ENCODE data around the gene PAK4.

The PAK4 gene

DNA sequence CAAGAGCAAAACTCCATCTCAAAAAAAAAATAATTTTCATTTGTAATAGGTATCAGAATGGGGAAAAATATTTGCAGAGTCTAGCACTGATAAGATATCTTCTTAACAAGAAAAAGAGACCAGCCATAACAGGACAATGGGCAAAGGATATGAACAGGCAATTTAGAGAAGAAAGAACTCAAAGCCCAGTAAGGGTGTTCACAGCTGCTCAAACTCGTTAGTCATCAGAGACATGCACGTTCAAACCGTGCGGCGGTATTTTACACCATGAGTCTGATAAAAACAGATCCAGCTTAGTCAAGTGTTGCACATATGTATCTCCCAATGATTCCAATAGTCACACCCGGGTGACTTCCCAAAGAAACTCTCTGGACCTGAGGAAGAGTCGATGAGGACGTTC lies 57.5 kb downstream of the PAK4 start:
- no peak overlapping the region for H3K27ac ChIP-seq (ENCODE audit: low read length)
- H3K4me3 ChIP-seq (ENCODE audit: low read length), result no peak overlapping the region
- H3K9ac ChIP-seq (ENCODE audit: low read length), result no peak overlapping the region
- no peaks in the 10 kb centered on the region for H3K27me3 ChIP-seq (ENCODE audit: control insufficient read depth, insufficient read depth, low read length)
- H3K4me1 ChIP-seq (ENCODE audit: control insufficient read depth, low read depth, low read length), result no peaks in the 10 kb centered on the region
- peaks cover 12% of the 10 kb centered on the region for H3K36me3 ChIP-seq (ENCODE audit: control insufficient read depth, low read depth, low read length)
- no peaks in the 10 kb centered on the region for H3K9me3 ChIP-seq (ENCODE audit: control insufficient read depth, low read depth, low read length)

DNA sequence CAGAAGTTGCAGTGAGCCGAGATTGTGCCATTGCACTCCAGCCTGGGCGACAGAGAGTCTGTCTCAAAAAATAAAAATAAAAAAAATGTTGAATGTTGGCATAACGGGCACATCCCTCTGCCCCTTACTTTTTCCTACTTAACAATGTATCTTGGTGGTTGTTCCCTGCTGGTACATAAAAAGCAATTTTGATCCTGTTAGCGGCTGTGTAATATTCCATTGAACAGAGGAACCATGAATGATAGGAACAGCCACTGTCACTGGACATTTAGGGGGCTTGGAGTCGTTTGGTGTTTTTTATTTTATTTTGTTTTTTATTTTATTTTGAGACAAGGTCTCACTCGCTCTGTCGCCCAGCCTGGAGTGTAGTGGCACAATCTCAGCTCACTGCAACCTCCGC lies 60.8 kb downstream of the PAK4 start:
- Histone ChIP-seq H3K9ac (ENCODE audit: low read length) (no peak overlapping the region), H3K4me3 (ENCODE audit: low read length) (no peak overlapping the region), H3K36me3 (ENCODE audit: control insufficient read depth, low read depth, low read length) (no peaks in the 10 kb centered on the region), H3K27me3 (ENCODE audit: control insufficient read depth, insufficient read depth, low read length) (no peaks in the 10 kb centered on the region), H3K27ac (ENCODE audit: low read length) (no peak overlapping the region), H3K9me3 (ENCODE audit: control insufficient read depth, low read depth, low read length) (no peaks in the 10 kb centered on the region), H3K4me1 (ENCODE audit: control insufficient read depth, low read depth, low read length) (no peaks in the 10 kb centered on the region)

DNA sequence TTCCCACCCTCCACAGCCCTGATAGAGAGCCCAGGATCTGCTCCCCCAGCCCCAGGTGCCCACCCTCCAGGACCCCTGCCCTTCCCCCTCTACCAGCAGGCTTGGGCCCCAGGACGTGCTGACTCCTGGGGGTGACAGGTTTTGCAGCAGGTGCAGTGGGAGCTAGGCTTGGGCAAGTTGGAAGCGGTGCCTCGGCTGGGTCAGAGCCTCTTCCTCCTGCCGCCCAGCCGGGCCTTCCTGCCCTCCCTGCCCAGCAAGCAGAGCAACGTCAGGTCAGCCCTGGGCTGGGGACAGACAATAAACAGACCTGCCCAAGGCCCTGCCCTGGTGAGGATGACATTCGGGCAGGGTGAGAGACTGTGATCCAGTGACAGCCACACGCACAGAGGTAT lies 62.0 kb downstream of the PAK4 start:
- Histone ChIP-seq H3K27ac (ENCODE audit: low read length) (no peak overlapping the region), H3K36me3 (ENCODE audit: control insufficient read depth, low read depth, low read length) (no peaks in the 10 kb centered on the region), H3K4me3 (ENCODE audit: low read length) (no peak overlapping the region)

DNA sequence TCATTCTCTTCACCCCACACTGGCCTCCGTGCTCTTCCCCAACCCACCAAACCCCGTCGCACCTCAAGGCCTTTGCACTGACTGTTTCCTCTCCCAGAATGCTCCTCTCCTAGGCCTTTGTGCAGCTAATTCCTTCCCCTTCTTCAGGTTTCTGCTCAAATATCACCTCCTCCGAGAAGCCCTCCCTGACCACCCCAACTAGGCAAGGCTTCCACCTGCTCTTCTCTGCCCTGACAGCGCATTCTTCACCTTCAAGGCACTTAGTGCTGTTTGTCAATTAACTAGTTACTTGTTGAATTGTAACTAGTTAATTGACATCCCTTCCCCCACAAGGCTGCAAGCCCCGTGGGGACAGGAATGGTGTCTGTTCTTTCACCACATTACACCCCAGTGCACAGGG lies 63.4 kb downstream of the PAK4 start:
- H3K4me3 ChIP-seq (ENCODE audit: low read length), result no peak overlapping the region
- H3K27me3 ChIP-seq (ENCODE audit: control insufficient read depth, insufficient read depth, low read length), result no peaks in the 10 kb centered on the region
- no peaks in the 10 kb centered on the region for H3K9me3 ChIP-seq (ENCODE audit: control insufficient read depth, low read depth, low read length)
- no peak overlapping the region for H3K9ac ChIP-seq (ENCODE audit: low read length)
- no peaks in the 10 kb centered on the region for H3K36me3 ChIP-seq (ENCODE audit: control insufficient read depth, low read depth, low read length)
- no peaks in the 10 kb centered on the region for H3K4me1 ChIP-seq (ENCODE audit: control insufficient read depth, low read depth, low read length)
- no peak overlapping the region for H3K27ac ChIP-seq (ENCODE audit: low read length)

More for the DNA sequence above, 62.0 kb downstream of the PAK4 start:
- Histone ChIP-seq H3K9me3 (ENCODE audit: control insufficient read depth, low read depth, low read length) (no peaks in the 10 kb centered on the region), H3K4me1 (ENCODE audit: control insufficient read depth, low read depth, low read length) (no peaks in the 10 kb centered on the region), H3K9ac (ENCODE audit: low read length) (no peak overlapping the region), H3K27me3 (ENCODE audit: control insufficient read depth, insufficient read depth, low read length) (no peaks in the 10 kb centered on the region)

DNA sequence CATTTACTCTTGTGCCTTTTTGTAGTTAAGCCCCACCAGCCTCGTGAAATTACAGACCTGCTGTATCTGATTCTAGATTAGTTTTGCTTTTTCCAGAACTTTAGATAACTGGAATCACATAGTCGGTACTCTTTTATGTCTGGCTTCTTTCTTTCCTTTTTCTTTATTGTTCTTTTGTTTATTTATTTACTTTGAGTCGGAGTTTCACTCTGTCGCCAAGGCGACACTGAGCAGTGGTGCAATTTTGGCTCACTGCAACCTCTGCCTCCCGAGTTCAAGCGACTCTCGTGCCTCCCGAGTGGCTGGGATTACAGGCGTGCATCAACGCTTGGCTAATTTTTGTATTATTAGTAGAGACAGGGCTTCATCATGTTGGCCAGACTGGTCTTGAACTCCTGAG lies 65.2 kb downstream of the PAK4 start:
- H3K36me3 ChIP-seq (ENCODE audit: control insufficient read depth, low read depth, low read length), result no peaks in the 10 kb centered on the region
- H3K9ac ChIP-seq (ENCODE audit: low read length), result no peak overlapping the region
- H3K4me1 ChIP-seq (ENCODE audit: control insufficient read depth, low read depth, low read length), result no peaks in the 10 kb centered on the region
- no peak overlapping the region for H3K27ac ChIP-seq (ENCODE audit: low read length)
- no peak overlapping the region for H3K4me3 ChIP-seq (ENCODE audit: low read length)
- no peaks in the 10 kb centered on the region for H3K9me3 ChIP-seq (ENCODE audit: control insufficient read depth, low read depth, low read length)
- peaks cover 8% of the 10 kb centered on the region for H3K27me3 ChIP-seq (ENCODE audit: control insufficient read depth, insufficient read depth, low read length)

DNA sequence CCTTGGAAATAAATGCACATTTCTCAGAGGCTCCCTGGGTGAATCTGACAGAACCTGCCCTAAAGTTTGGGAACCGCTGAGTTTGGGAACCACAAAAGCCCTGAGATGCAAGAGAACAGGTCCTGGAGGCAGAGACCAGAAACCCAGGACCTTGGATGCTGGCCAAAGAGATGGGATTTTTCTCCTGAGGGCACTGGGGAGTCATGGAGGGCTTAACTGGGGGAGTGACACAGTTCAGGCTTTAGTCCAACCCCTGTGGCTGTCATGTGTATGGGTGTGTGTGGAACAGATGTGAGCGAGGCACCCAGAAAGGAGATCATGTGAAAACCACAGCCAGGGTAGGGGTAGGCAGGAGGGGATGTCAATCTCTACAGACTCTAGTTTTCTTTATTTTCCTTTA lies 67.3 kb downstream of the PAK4 start:
- Histone ChIP-seq H3K4me3 (ENCODE audit: low read length) (no peak overlapping the region), H3K36me3 (ENCODE audit: control insufficient read depth, low read depth, low read length) (no peaks in the 10 kb centered on the region), H3K9ac (ENCODE audit: low read length) (no peak overlapping the region), H3K4me1 (ENCODE audit: control insufficient read depth, low read depth, low read length) (no peaks in the 10 kb centered on the region), H3K27me3 (ENCODE audit: control insufficient read depth, insufficient read depth, low read length) (peaks cover 29% of the 10 kb centered on the region), H3K9me3 (ENCODE audit: control insufficient read depth, low read depth, low read length) (no peaks in the 10 kb centered on the region), H3K27ac (ENCODE audit: low read length) (no peak overlapping the region)

DNA sequence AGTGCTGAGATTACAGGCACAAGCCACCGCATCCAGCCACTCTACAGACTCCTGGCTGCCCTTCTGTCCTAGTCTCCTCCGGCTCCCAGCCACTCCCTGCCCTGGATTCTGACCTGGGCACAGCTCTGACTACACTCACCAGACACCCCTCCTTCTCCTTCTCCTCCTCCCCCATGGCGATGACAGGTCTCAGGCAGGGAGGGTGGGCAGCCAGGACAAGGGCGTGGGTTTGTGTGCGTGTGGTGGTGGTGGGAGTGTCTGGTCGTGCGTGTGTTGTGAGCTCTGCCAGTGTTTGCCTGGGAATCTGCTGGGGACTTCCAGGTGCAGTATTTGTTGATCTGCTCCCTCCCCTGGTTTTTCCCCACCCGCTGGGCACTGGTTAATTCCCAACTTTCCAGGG lies 68.2 kb downstream of the PAK4 start:
- no peaks in the 10 kb centered on the region for H3K9me3 ChIP-seq (ENCODE audit: control insufficient read depth, low read depth, low read length)
- H3K4me1 ChIP-seq (ENCODE audit: control insufficient read depth, low read depth, low read length), result no peaks in the 10 kb centered on the region
- H3K9ac ChIP-seq (ENCODE audit: low read length), result no peak overlapping the region
- no peaks in the 10 kb centered on the region for H3K36me3 ChIP-seq (ENCODE audit: control insufficient read depth, low read depth, low read length)
- no peak overlapping the region for H3K4me3 ChIP-seq (ENCODE audit: low read length)
- H3K27ac ChIP-seq (ENCODE audit: low read length), result no peak overlapping the region
- H3K27me3 ChIP-seq (ENCODE audit: control insufficient read depth, insufficient read depth, low read length), result peaks cover 38% of the 10 kb centered on the region

DNA sequence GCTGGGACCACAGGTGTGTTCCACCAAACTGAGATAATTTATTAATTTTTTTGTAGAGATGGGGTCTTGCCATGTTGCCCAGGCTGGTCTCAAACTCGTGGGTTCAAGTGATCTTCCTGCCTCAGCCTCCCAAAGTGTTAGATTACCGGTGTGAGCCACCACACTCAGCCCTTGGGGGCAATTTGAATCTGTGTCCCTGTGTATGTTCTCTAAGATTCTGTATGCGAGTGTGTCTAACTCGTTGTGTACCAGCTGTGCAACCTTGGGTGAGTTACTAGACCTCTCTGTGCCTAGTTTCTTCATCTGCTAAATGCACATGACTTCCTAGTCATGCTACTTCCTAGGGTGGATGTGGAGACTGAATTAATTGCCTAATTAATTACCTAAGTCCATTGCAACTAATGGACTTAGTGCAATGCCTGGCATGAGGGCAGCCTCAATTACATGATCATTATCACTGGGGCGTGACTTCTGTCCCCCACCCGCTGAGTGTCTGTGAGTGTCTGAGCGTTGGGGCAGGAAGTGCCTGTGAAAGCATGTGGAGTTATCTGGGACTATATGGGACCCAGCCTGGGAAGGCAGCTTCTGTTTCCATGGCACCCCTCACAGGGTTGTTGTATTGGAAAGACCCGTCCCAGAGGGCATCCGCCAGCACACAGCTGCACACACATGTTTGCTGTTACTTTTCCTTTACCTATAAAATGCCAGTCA lies 69.4 kb downstream of the PAK4 start:
- no peaks in the 10 kb centered on the region for H3K4me1 ChIP-seq (ENCODE audit: control insufficient read depth, low read depth, low read length)
- H3K27ac ChIP-seq (ENCODE audit: low read length), result no peak overlapping the region
- no peaks in the 10 kb centered on the region for H3K36me3 ChIP-seq (ENCODE audit: control insufficient read depth, low read depth, low read length)
- no peak overlapping the region for H3K9ac ChIP-seq (ENCODE audit: low read length)
- H3K27me3 ChIP-seq (ENCODE audit: control insufficient read depth, insufficient read depth, low read length), result peaks cover 41% of the 10 kb centered on the region
- no peaks in the 10 kb centered on the region for H3K9me3 ChIP-seq (ENCODE audit: control insufficient read depth, low read depth, low read length)
- H3K4me3 ChIP-seq (ENCODE audit: low read length), result no peak overlapping the region

DNA sequence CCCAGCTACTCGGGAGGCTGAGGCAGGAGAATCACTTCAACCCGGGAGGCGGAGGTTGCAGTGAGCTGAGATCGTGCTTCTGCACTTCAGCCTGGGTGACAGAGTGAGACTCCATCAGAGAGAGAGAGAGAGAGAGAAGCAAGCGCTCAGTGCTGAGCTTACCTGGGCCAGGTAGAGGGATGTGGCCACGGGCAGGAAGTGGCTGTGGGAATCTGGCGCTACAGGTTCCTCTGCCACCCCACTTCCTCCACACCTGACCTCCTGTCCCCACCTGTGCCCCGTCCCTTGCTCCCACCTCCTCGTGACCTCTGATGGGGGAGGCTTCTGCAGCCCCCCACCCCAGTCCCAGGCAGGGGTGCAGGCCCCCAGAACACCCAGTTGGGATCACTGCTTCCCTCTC lies 70.2 kb downstream of the PAK4 start:
- no peaks in the 10 kb centered on the region for H3K9me3 ChIP-seq (ENCODE audit: control insufficient read depth, low read depth, low read length)
- no peaks in the 10 kb centered on the region for H3K4me1 ChIP-seq (ENCODE audit: control insufficient read depth, low read depth, low read length)
- H3K4me3 ChIP-seq (ENCODE audit: low read length), result no peak overlapping the region
- peaks cover 41% of the 10 kb centered on the region for H3K27me3 ChIP-seq (ENCODE audit: control insufficient read depth, insufficient read depth, low read length)
- H3K36me3 ChIP-seq (ENCODE audit: control insufficient read depth, low read depth, low read length), result no peaks in the 10 kb centered on the region
- H3K27ac ChIP-seq (ENCODE audit: low read length), result no peak overlapping the region
- no peak overlapping the region for H3K9ac ChIP-seq (ENCODE audit: low read length)

DNA sequence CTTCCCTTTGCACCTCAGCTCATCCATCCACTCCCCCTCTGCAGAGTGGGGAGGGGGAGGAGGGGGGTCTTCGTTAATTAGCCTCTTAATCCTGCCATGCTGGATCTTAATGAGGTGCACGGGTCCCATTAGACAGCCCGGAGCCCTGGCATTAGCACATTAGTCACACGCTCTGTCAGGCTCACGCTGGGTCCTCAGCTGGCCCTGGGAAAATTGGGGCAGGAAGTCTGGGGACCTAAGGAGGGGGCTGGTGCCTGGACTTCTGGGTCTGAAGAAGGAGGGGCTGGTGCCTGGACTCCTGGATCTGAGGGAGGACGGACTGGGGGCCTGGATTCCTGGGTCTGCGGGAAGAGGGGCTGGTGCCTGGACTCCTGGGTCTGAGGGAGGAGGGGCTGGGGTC lies 70.7 kb downstream of the PAK4 start:
- H3K27ac ChIP-seq (ENCODE audit: low read length), result no peak overlapping the region
- peaks cover 41% of the 10 kb centered on the region for H3K27me3 ChIP-seq (ENCODE audit: control insufficient read depth, insufficient read depth, low read length)
- H3K9ac ChIP-seq (ENCODE audit: low read length), result no peak overlapping the region
- H3K36me3 ChIP-seq (ENCODE audit: control insufficient read depth, low read depth, low read length), result no peaks in the 10 kb centered on the region
- peak overlapping the region; percentile 35 for H3K4me3 ChIP-seq (ENCODE audit: low read length)
- no peaks in the 10 kb centered on the region for H3K9me3 ChIP-seq (ENCODE audit: control insufficient read depth, low read depth, low read length)
- no peaks in the 10 kb centered on the region for H3K4me1 ChIP-seq (ENCODE audit: control insufficient read depth, low read depth, low read length)

DNA sequence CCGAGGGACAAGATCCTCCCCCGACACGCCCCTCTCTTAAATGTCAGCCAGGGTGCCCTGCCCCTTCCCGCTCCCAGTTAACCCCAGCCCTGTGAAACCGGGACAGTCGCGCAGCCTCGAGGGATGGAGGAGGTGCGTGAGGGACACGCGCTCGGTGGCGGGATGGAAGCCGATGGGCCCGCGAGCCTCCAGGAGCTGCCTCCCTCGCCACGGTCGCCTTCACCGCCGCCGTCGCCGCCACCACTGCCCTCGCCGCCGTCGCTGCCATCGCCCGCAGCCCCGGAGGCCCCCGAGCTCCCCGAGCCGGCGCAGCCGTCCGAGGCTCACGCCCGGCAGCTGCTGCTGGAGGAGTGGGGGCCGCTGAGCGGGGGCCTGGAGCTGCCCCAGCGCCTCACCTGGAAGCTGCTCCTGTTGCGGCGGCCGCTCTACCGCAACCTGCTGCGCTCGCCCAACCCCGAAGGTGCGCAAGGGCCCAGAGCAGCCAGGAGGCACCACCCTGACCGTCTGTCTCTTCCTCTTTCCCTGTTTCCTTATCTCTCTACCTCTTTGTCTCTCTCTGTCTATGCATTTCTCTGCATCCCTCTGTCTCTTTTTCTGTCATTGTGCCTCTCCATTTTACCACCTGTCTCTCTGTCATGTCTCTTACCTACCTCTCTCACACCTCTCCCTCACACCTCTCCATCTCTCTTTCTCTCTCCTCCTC lies 71.4 kb downstream of the PAK4 start, which contains the start of gene NCCRP1:
Gene NCCRP1 (plus strand): TSS at position 105 of the 703 bp plus-strand sequence. CDS start 19 bp downstream, at position 124.
- peak within 1 kb of the TSS; percentile 35 for H3K4me3 ChIP-seq (ENCODE audit: low read length)
- H3K27ac ChIP-seq (ENCODE audit: low read length), result no peak within 1 kb of the TSS
- H3K4me1 ChIP-seq (ENCODE audit: control insufficient read depth, low read depth, low read length), result no peaks in the 10 kb centered on the region
- H3K27me3 ChIP-seq (ENCODE audit: control insufficient read depth, insufficient read depth, low read length), result peaks cover 41% of the 10 kb centered on the region
- H3K9me3 ChIP-seq (ENCODE audit: control insufficient read depth, low read depth, low read length), result no peaks in the 10 kb centered on the region
- no peaks in the 10 kb centered on the region for H3K36me3 ChIP-seq (ENCODE audit: control insufficient read depth, low read depth, low read length)
- H3K9ac ChIP-seq (ENCODE audit: low read length), result no peak within 1 kb of the TSS

DNA sequence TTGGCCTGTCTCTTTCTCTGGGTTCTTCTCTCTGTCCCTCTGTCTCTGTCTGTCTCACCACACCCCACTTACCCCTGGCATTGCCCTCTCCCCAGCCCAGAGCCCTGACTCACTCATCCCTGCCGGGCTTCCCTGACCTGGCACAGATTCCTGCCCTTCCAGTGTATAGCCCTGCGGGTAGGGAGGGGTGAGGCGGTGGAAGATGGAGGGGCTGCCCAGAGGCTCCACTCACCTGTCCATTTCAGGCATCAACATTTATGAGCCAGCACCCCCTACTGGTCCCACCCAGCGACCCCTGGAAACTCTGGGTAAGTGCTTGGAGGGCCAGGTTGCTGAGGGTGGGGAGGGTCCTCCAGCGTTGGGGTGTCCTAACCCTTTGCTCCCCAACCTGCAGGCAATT lies 72.2 kb downstream of the PAK4 start:
- Histone ChIP-seq H3K27ac (ENCODE audit: low read length) (no peak overlapping the region), H3K4me3 (ENCODE audit: low read length) (no peak overlapping the region), H3K4me1 (ENCODE audit: control insufficient read depth, low read depth, low read length) (no peaks in the 10 kb centered on the region), H3K9me3 (ENCODE audit: control insufficient read depth, low read depth, low read length) (no peaks in the 10 kb centered on the region), H3K27me3 (ENCODE audit: control insufficient read depth, insufficient read depth, low read length) (peaks cover 41% of the 10 kb centered on the region), H3K9ac (ENCODE audit: low read length) (no peak overlapping the region), H3K36me3 (ENCODE audit: control insufficient read depth, low read depth, low read length) (no peaks in the 10 kb centered on the region)
